ENCODE results near the gene NCOA7.
"Not testable (repeated sequence)": the region's sequence is repeated elsewhere in the genome, so short reads cannot be mapped to it uniquely, and the experiment has no call there.

The NCOA7 gene

DNA sequence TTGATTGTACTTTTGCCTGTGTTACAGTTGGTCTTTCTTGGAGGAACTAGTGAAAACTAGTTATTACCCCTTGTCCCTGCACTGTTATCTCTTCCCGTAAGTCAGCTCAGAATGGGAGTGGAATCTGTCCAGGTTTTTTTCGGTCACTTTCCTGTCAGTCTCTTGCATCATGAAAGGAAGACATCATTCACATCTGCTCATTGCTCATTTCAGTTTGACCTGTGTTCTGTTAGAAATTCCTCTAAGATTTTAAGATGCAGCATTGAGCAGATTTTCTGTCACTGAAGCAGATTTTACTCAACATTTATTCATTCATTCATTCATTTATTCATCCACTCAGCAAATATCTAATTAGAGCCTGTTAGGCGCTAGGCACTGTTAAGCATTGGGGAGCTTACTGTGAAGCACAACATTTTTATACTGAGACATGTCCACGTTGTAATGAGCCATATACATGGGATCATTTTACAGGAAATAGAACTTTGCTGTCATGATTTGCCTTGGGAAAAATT is 132.7 kb downstream of the NCOA7 start:
- Histone ChIP-seq H3K27ac (ENCODE audit: low read depth, low read length) (no peak overlapping the region), H3K36me3 (ENCODE audit: control insufficient read depth in 5 of 5, insufficient read depth in 5 of 5, low read length in 5 of 5) (peaks cover 37 to 64% (median 54%) of the 10 kb centered on the region in 5 donors), H3K9me3 (ENCODE audit: control insufficient read depth in 5 of 5, low read length in 5 of 5) (no peaks in the 10 kb centered on the region), H3K9ac (ENCODE audit: low read length in 5 of 5) (no peak overlapping the region), H3K27me3 (ENCODE audit: control insufficient read depth in 5 of 5, insufficient read depth in 4 of 5, low read length in 5 of 5) (no peaks in the 10 kb centered on the region), H3K4me3 (ENCODE audit: low read depth in 1 of 5, low read length in 5 of 5) (no peak overlapping the region), H3K4me1 (ENCODE audit: control insufficient read depth in 5 of 5, insufficient read depth in 5 of 5, low read length in 5 of 5) (peaks cover 3 to 22% (median 15%) of the 10 kb centered on the region in 5 donors)

- no peak overlapping the region for H3K9ac ChIP-seq (ENCODE audit: low read length in 5 of 5)
- no peak overlapping the region for H3K27ac ChIP-seq (ENCODE audit: low read depth, low read length)
- H3K9me3 ChIP-seq (ENCODE audit: control insufficient read depth in 5 of 5, low read length in 5 of 5) = no peaks in the 10 kb centered on the region
- H3K4me3 ChIP-seq (ENCODE audit: low read depth in 1 of 5, low read length in 5 of 5) = no peak overlapping the region
- no peaks in the 10 kb centered on the region for H3K27me3 ChIP-seq (ENCODE audit: control insufficient read depth in 5 of 5, insufficient read depth in 4 of 5, low read length in 5 of 5)
- H3K4me1 ChIP-seq (ENCODE audit: control insufficient read depth in 5 of 5, insufficient read depth in 5 of 5, low read length in 5 of 5) = peaks cover 3 to 15% (median 8%) of the 10 kb centered on the region in 5 donors
- H3K36me3 ChIP-seq (ENCODE audit: control insufficient read depth in 5 of 5, insufficient read depth in 5 of 5, low read length in 5 of 5) = peaks cover 37 to 70% (median 60%) of the 10 kb centered on the region in 5 donors
Observed at GRCh38 chr6:125924169-125924568, 133.4 kb downstream of the NCOA7 start.

- no peak overlapping the region for H3K9ac ChIP-seq (ENCODE audit: low read length in 5 of 5)
- H3K36me3 ChIP-seq (ENCODE audit: control insufficient read depth in 5 of 5, insufficient read depth in 5 of 5, low read length in 5 of 5) = peaks cover 37 to 70% (median 60%) of the 10 kb centered on the region in 5 donors
- H3K4me1 ChIP-seq (ENCODE audit: control insufficient read depth in 5 of 5, insufficient read depth in 5 of 5, low read length in 5 of 5) = peaks cover 0 to 10% (median 5%) of the 10 kb centered on the region in 5 donors
- no peak overlapping the region for H3K4me3 ChIP-seq (ENCODE audit: low read depth in 1 of 5, low read length in 5 of 5)
- no peak overlapping the region for H3K27ac ChIP-seq (ENCODE audit: low read depth, low read length)
- H3K27me3 ChIP-seq (ENCODE audit: control insufficient read depth in 5 of 5, insufficient read depth in 4 of 5, low read length in 5 of 5) = no peaks in the 10 kb centered on the region
- H3K9me3 ChIP-seq (ENCODE audit: control insufficient read depth in 5 of 5, low read length in 5 of 5) = no peaks in the 10 kb centered on the region
Observed at GRCh38 chr6:125924697-125925358, 134.1 kb downstream of the NCOA7 start.

GRCh38 chr6:125926711-125927110 is 136.0 kb downstream of the NCOA7 start:
- Histone ChIP-seq H3K4me1 (ENCODE audit: control insufficient read depth in 5 of 5, insufficient read depth in 5 of 5, low read length in 5 of 5) (peaks cover 0 to 10% (median 5%) of the 10 kb centered on the region in 5 donors), H3K27me3 (ENCODE audit: control insufficient read depth in 5 of 5, insufficient read depth in 4 of 5, low read length in 5 of 5) (no peaks in the 10 kb centered on the region), H3K9me3 (ENCODE audit: control insufficient read depth in 5 of 5, low read length in 5 of 5) (no peaks in the 10 kb centered on the region), H3K9ac (ENCODE audit: low read length in 5 of 5) (no peak overlapping the region), H3K36me3 (ENCODE audit: control insufficient read depth in 5 of 5, insufficient read depth in 5 of 5, low read length in 5 of 5) (peaks cover 46 to 71% (median 59%) of the 10 kb centered on the region in 5 donors), H3K27ac (ENCODE audit: low read depth, low read length) (no peak overlapping the region), H3K4me3 (ENCODE audit: low read depth in 1 of 5, low read length in 5 of 5) (no peak overlapping the region)

- H3K27me3 ChIP-seq (ENCODE audit: control insufficient read depth in 5 of 5, insufficient read depth in 4 of 5, low read length in 5 of 5) = no peaks in the 10 kb centered on the region
- H3K4me3 ChIP-seq (ENCODE audit: low read depth in 1 of 5, low read length in 5 of 5) = no peak overlapping the region
- H3K9ac ChIP-seq (ENCODE audit: low read length in 5 of 5) = no peak overlapping the region
- no peaks in the 10 kb centered on the region for H3K9me3 ChIP-seq (ENCODE audit: control insufficient read depth in 5 of 5, low read length in 5 of 5)
- peaks cover 0 to 10% (median 5%) of the 10 kb centered on the region in 5 donors for H3K4me1 ChIP-seq (ENCODE audit: control insufficient read depth in 5 of 5, insufficient read depth in 5 of 5, low read length in 5 of 5)
- H3K27ac ChIP-seq (ENCODE audit: low read depth, low read length) = no peak overlapping the region
- peaks cover 39 to 60% (median 48%) of the 10 kb centered on the region in 5 donors for H3K36me3 ChIP-seq (ENCODE audit: control insufficient read depth in 5 of 5, insufficient read depth in 5 of 5, low read length in 5 of 5)
Observed at GRCh38 chr6:125927761-125928160, 137.0 kb downstream of the NCOA7 start.

- H3K4me3 ChIP-seq (ENCODE audit: low read depth in 1 of 5, low read length in 5 of 5) = no peak overlapping the region
- H3K9ac ChIP-seq (ENCODE audit: low read length in 5 of 5) = no peak overlapping the region
- H3K9me3 ChIP-seq (ENCODE audit: control insufficient read depth in 5 of 5, low read length in 5 of 5) = no peaks in the 10 kb centered on the region
- H3K27ac ChIP-seq (ENCODE audit: low read depth, low read length) = no peak overlapping the region
- H3K4me1 ChIP-seq (ENCODE audit: control insufficient read depth in 5 of 5, insufficient read depth in 5 of 5, low read length in 5 of 5) = peaks cover 0 to 6% (median 0%) of the 10 kb centered on the region in 5 donors
- H3K36me3 ChIP-seq (ENCODE audit: control insufficient read depth in 5 of 5, insufficient read depth in 5 of 5, low read length in 5 of 5) = peaks cover 13 to 34% (median 22%) of the 10 kb centered on the region in 5 donors
- no peaks in the 10 kb centered on the region for H3K27me3 ChIP-seq (ENCODE audit: control insufficient read depth in 5 of 5, insufficient read depth in 4 of 5, low read length in 5 of 5)
Observed at GRCh38 chr6:125930765-125931418, 140.1 kb downstream of the NCOA7 start.

DNA sequence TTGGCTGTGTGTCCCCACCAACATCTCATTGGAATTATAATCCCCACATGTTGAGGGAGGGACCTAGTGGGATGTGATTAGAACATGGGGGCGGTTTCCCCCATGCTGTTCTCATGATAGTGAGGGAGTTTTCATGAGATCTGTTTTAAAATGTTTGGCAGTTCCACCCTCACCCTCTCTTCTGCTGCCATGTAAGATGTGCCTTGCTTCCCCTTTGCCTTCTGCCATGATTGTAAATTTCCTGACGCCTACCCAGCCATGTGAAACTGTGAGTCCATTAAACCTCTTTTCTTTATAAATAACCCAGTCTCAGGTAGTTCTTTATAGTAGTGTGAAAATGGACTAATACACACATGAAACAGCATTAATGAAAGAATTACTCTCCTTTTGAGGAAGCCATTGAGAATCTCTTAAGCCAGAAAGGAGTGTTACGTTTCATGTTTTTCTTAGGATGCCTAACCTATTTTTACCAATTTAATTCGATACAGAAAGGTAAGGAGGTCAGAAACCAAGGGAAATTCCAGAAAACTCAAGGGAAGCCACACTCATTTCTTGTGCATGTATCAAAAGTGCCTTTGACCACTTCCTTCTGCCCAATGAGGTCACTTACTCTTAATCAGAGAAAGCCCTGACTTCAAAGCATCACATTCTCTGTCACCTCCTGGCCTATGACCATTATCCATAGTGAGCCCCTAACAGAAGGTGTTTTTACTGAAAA is 141.1 kb downstream of the NCOA7 start:
- H3K36me3 ChIP-seq (ENCODE audit: control insufficient read depth in 5 of 5, insufficient read depth in 5 of 5, low read length in 5 of 5) = peaks cover 13 to 34% (median 22%) of the 10 kb centered on the region in 5 donors
- H3K27ac ChIP-seq (ENCODE audit: low read depth, low read length) = no peak overlapping the region
- H3K9ac ChIP-seq (ENCODE audit: low read length in 5 of 5) = no peak overlapping the region
- no peak overlapping the region for H3K4me3 ChIP-seq (ENCODE audit: low read depth in 1 of 5, low read length in 5 of 5)
- H3K9me3 ChIP-seq (ENCODE audit: control insufficient read depth in 5 of 5, low read length in 5 of 5) = no peaks in the 10 kb centered on the region
- peaks cover 0 to 6% (median 0%) of the 10 kb centered on the region in 5 donors for H3K4me1 ChIP-seq (ENCODE audit: control insufficient read depth in 5 of 5, insufficient read depth in 5 of 5, low read length in 5 of 5)
- no peaks in the 10 kb centered on the region for H3K27me3 ChIP-seq (ENCODE audit: control insufficient read depth in 5 of 5, insufficient read depth in 4 of 5, low read length in 5 of 5)

GRCh38 chr6:125932451-125932795 is 141.7 kb downstream of the NCOA7 start:
- Histone ChIP-seq H3K36me3 (ENCODE audit: control insufficient read depth in 5 of 5, insufficient read depth in 5 of 5, low read length in 5 of 5) (peaks cover 12 to 32% (median 21%) of the 10 kb centered on the region in 5 donors), H3K4me1 (ENCODE audit: control insufficient read depth in 5 of 5, insufficient read depth in 5 of 5, low read length in 5 of 5) (peaks cover 0 to 5% (median 0%) of the 10 kb centered on the region in 5 donors), H3K27me3 (ENCODE audit: control insufficient read depth in 5 of 5, insufficient read depth in 4 of 5, low read length in 5 of 5) (no peaks in the 10 kb centered on the region), H3K9ac (ENCODE audit: low read length in 5 of 5) (no peak overlapping the region), H3K4me3 (ENCODE audit: low read depth in 1 of 5, low read length in 5 of 5) (no peak overlapping the region), H3K27ac (ENCODE audit: low read depth, low read length) (no peak overlapping the region), H3K9me3 (ENCODE audit: control insufficient read depth in 5 of 5, low read length in 5 of 5) (no peaks in the 10 kb centered on the region)

GRCh38 chr6:125935520-125935919 is 144.8 kb downstream of the NCOA7 start:
- not testable (repeated sequence) for H3K4me1 ChIP-seq (ENCODE audit: control insufficient read depth in 5 of 5, insufficient read depth in 5 of 5, low read length in 5 of 5); H3K9ac ChIP-seq (ENCODE audit: low read length in 5 of 5); H3K27me3 ChIP-seq (ENCODE audit: control insufficient read depth in 5 of 5, insufficient read depth in 4 of 5, low read length in 5 of 5); H3K4me3 ChIP-seq (ENCODE audit: low read depth in 1 of 5, low read length in 5 of 5); H3K9me3 ChIP-seq (ENCODE audit: control insufficient read depth in 5 of 5, low read length in 5 of 5); H3K27ac ChIP-seq (ENCODE audit: low read depth, low read length)
- H3K36me3 ChIP-seq (ENCODE audit: control insufficient read depth in 5 of 5, insufficient read depth in 5 of 5, low read length in 5 of 5) = peaks cover 0 to 15% (median 10%) of the 10 kb centered on the region in 5 donors

DNA sequence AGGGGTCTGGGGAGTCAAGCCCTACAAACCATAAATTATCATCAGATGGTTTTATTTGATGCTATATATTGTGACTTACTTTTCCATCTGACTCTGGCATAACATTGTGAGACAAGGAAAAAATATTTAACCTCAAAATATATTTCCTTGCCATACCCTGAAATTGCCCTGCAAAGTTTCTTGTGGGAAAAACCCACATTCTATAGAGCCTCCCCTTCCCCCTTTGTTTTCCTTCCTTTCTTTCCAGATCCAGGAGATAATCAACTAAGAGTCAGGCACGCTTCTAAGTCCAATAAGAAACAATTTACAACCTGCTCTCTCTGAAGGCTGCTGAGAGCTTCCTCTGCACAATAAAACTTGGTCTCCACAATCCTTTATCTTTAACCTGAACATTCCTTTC is 148.3 kb downstream of the NCOA7 start:
- Histone ChIP-seq H3K27ac (ENCODE audit: low read depth, low read length) (no peak overlapping the region), H3K4me3 (ENCODE audit: low read depth in 1 of 5, low read length in 5 of 5) (no peak overlapping the region), H3K9ac (ENCODE audit: low read length in 5 of 5) (no peak overlapping the region), H3K27me3 (ENCODE audit: control insufficient read depth in 5 of 5, insufficient read depth in 4 of 5, low read length in 5 of 5) (no peaks in the 10 kb centered on the region), H3K4me1 (ENCODE audit: control insufficient read depth in 5 of 5, insufficient read depth in 5 of 5, low read length in 5 of 5) (peaks cover 0 to 7% (median 6%) of the 10 kb centered on the region in 5 donors), H3K36me3 (ENCODE audit: control insufficient read depth in 5 of 5, insufficient read depth in 5 of 5, low read length in 5 of 5) (no peaks in the 10 kb centered on the region), H3K9me3 (ENCODE audit: control insufficient read depth in 5 of 5, low read length in 5 of 5) (no peaks in the 10 kb centered on the region)

All from subcutaneous abdominal adipose tissue (tissue), 5 donors.